ENCODE data around the gene C16orf87.

DNA sequence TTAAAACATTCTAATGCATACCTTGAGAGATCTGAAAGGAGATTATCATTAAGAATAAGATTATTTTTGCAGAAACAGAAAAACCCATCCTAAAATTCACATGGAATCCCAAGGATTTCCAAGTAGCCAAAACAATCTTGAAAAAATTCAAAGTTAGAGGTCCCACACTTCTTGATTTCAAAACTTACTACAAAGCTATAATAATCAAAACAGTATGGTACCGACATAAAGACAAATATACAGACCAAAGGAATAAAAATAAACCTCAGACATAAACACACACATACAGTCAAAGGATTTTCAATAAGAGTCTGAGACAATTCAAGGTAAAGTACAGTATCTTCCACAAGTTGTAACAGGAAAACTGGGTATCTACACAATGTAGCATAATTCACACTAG, 16.2 kb downstream of the C16orf87 start:
- no peak for TF ChIP-seq EZH2 (IDR thresholded peaks at IDR 0.05; ENCODE audit: insufficient read depth, low read length)
- TF ChIP-seq, protein P1, sequence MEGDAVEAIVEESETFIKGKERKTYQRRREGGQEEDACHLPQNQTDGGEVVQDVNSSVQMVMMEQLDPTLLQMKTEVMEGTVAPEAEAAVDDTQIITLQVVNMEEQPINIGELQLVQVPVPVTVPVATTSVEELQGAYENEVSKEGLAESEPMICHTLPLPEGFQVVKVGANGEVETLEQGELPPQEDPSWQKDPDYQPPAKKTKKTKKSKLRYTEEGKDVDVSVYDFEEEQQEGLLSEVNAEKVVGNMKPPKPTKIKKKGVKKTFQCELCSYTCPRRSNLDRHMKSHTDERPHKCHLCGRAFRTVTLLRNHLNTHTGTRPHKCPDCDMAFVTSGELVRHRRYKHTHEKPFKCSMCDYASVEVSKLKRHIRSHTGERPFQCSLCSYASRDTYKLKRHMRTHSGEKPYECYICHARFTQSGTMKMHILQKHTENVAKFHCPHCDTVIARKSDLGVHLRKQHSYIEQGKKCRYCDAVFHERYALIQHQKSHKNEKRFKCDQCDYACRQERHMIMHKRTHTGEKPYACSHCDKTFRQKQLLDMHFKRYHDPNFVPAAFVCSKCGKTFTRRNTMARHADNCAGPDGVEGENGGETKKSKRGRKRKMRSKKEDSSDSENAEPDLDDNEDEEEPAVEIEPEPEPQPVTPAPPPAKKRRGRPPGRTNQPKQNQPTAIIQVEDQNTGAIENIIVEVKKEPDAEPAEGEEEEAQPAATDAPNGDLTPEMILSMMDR (IDR thresholded peaks at IDR 0.05; ENCODE audit: insufficient read depth, low read depth, low read length), result no peak

Data from astrocyte (in vitro differentiated cells and primary cell).